ENCODE data around the gene FBXO10. TPM values are rescaled to one million over a fixed set of nuclear protein-coding genes. Genes with fewer than 3 reads are reported as not detected.

The FBXO10 gene, protein sequence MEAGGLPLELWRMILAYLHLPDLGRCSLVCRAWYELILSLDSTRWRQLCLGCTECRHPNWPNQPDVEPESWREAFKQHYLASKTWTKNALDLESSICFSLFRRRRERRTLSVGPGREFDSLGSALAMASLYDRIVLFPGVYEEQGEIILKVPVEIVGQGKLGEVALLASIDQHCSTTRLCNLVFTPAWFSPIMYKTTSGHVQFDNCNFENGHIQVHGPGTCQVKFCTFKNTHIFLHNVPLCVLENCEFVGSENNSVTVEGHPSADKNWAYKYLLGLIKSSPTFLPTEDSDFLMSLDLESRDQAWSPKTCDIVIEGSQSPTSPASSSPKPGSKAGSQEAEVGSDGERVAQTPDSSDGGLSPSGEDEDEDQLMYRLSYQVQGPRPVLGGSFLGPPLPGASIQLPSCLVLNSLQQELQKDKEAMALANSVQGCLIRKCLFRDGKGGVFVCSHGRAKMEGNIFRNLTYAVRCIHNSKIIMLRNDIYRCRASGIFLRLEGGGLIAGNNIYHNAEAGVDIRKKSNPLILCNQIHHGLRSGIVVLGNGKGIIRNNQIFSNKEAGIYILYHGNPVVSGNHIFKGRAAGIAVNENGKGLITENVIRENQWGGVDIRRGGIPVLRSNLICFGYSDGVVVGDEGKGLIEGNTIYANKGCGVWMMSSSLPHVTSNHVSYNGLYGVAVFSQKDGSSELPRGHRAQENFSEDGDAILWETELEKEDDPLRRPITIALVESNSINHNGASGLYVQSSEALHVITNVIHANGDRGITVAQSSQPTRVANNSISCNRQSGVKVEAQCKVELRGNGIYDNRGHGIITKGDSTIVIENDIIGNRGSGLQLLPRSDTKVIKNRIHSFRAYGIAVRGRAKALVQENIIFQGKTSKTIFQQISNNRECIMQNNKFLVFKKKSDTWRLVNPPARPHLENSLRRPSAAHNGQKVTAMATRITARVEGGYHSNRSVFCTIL
- 10 to 100 TPM; 19.5 to 26.6 TPM for total RNA-seq
- 22.5 TPM for polyA plus RNA-seq (2013, experiment 1 of 2)
- 21.2 TPM for polyA plus RNA-seq (2013, experiment 2 of 2)
- long read RNA-seq, experiment 1, partial matches to known transcripts: 1 of 5 reads
- long read RNA-seq, experiment 1, other reads (novel, unspliced or antisense): 4 of 5 reads
- long read RNA-seq, experiment 2, full-length matches to known transcripts: 11 of 26 reads
- long read RNA-seq, experiment 2, partial matches to known transcripts: 6 of 26 reads
- long read RNA-seq, experiment 2, other reads (novel, unspliced or antisense): 9 of 26 reads
- long read RNA-seq, experiment 3, full-length matches to known transcripts: 37 of 77 reads
- long read RNA-seq, experiment 3, partial matches to known transcripts: 28 of 77 reads
- long read RNA-seq, experiment 3, other reads (novel, unspliced or antisense): 12 of 77 reads
- long read RNA-seq, experiment 4: 0 reads

DNA sequence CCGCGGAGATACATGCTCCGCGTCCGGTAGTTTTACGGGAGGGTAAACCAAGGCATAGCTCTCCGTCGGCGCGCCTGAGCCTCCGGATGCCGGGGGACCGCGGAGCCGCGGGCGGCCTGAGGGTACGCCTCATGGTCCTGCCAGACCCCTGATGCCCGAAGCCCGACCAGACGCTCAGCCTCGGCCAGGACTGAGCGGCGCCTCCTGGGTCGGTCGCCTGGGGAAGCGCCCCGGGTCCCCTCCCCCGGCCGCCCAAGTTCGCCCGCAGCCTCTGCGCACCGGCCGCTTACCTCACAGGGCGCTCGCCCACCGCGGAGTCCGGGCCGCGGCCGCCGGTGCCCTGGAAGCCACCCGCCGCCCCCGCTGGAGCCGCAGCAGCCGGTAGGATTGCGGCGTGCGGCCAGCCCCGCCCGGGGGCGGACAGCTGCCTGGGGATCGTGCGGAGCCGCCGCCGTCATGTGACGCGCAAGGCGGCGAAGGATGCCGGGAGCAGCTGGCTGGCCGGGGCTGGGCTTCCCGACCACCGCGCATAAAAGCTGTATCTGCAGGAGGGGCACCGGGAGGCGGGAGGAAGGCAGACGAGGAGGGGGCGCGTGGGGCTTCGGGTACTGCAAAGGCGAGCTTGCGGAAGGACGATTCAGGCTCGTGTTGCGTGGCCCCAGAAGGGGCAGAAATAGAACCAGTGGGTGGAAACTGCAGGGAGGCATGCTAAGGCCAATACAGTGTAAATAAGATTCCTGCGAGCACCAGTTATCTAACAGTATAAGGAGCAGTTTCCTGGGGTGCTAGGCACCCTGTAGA, at the start of gene FBXO10:
Gene FBXO10 (minus strand): TSS at position 460 of the 801 bp plus-strand sequence. CDS start 34,612 bp downstream, outside the sequence.
- no peaks in the 10 kb centered on the region for H3K27me3 ChIP-seq (ENCODE audit: control insufficient read depth, insufficient read depth, low read length, poor library complexity, severe bottlenecking)
- no peaks in the 10 kb centered on the region for H3K27me3 Mint-ChIP-seq (ENCODE audit: insufficient read depth)
- H3K4me1 Mint-ChIP-seq: peaks cover 38% of the 10 kb centered on the region
- H3K36me3 Mint-ChIP-seq (ENCODE audit: low read depth): peaks cover 6% of the 10 kb centered on the region
- peaks cover 10% of the 10 kb centered on the region for H3K4me1 ChIP-seq (ENCODE audit: control insufficient read depth, insufficient read depth, low read length)
- H3K4me3 ChIP-seq (ENCODE audit: low read length): peak within 1 kb of the TSS; percentile 87
- TF ChIP-seq, protein P1, sequence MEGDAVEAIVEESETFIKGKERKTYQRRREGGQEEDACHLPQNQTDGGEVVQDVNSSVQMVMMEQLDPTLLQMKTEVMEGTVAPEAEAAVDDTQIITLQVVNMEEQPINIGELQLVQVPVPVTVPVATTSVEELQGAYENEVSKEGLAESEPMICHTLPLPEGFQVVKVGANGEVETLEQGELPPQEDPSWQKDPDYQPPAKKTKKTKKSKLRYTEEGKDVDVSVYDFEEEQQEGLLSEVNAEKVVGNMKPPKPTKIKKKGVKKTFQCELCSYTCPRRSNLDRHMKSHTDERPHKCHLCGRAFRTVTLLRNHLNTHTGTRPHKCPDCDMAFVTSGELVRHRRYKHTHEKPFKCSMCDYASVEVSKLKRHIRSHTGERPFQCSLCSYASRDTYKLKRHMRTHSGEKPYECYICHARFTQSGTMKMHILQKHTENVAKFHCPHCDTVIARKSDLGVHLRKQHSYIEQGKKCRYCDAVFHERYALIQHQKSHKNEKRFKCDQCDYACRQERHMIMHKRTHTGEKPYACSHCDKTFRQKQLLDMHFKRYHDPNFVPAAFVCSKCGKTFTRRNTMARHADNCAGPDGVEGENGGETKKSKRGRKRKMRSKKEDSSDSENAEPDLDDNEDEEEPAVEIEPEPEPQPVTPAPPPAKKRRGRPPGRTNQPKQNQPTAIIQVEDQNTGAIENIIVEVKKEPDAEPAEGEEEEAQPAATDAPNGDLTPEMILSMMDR (conservative IDR thresholded peaks at IDR 0.05): no peak
- peak within 1 kb of the TSS; percentile 82 for H3K4me3 Mint-ChIP-seq
- peak within 1 kb of the TSS; percentile 98 for H3K27ac Mint-ChIP-seq
- peak; percentile 91 for DNase-seq
- no peaks in the 10 kb centered on the region for H3K9me3 Mint-ChIP-seq
- peaks cover 21% of the 10 kb centered on the region for H3K36me3 ChIP-seq (ENCODE audit: control insufficient read depth, insufficient read depth, low read length)
- peak within 1 kb of the TSS; percentile 56 for H3K9ac ChIP-seq (ENCODE audit: extremely low read depth, low read length, poor library complexity, severe bottlenecking)
- peak within 1 kb of the TSS; percentile 88 for H3K27ac ChIP-seq (ENCODE audit: low read depth, low read length)
- H3K9me3 ChIP-seq (ENCODE audit: control insufficient read depth, low read length): no peaks in the 10 kb centered on the region
- 1 to 3% methylated on average over 26 to 81 of the region's 81 CpGs for WGBS, 2 experiments (ENCODE audit: insufficient coverage in 1 of 2, insufficient read length in 1 of 2)

DNA sequence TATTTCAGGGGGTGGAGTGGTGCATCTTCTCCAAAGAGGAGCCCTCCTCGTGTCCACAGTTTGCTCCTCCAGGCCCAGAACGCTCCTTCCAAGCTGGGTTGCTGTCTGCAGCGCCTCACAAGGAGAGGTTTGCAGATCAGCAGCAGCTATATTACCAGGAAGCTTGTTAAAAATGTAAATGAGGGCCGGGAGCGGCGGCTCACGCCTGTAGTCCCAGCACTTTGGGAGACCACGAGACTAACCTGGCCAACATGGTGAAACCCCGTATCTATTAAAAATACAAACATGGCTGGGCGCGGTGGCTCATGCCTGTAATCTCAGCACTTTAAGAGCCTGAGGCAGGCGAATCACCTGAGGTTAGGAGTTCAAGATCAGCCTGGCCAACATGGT, 49.6 kb upstream of the FBXO10 start:
- TF ChIP-seq, protein P1 (conservative IDR thresholded peaks at IDR 0.05): no peak
- no peaks in the 10 kb centered on the region for H3K27me3 Mint-ChIP-seq (ENCODE audit: insufficient read depth)
- peaks cover 19% of the 10 kb centered on the region for H3K4me1 Mint-ChIP-seq
- H3K27me3 ChIP-seq (ENCODE audit: control insufficient read depth, insufficient read depth, low read length, poor library complexity, severe bottlenecking): no peaks in the 10 kb centered on the region
- H3K36me3 ChIP-seq (ENCODE audit: control insufficient read depth, insufficient read depth, low read length): no peaks in the 10 kb centered on the region
- peaks cover 3% of the 10 kb centered on the region for H3K4me1 ChIP-seq (ENCODE audit: control insufficient read depth, insufficient read depth, low read length)
- H3K36me3 Mint-ChIP-seq (ENCODE audit: low read depth): no peaks in the 10 kb centered on the region
- H3K9me3 ChIP-seq (ENCODE audit: control insufficient read depth, low read length): no peaks in the 10 kb centered on the region
- H3K4me3 ChIP-seq (ENCODE audit: low read length): no peak overlapping the region
- no peaks in the 10 kb centered on the region for H3K9me3 Mint-ChIP-seq
- 87 to 92% methylated on average over 12 of the region's 12 CpGs for WGBS, 2 experiments (ENCODE audit: insufficient coverage in 1 of 2, insufficient read length in 1 of 2)
- no peak for DNase-seq
- H3K27ac Mint-ChIP-seq: no peak overlapping the region
- H3K4me3 Mint-ChIP-seq: no peak overlapping the region
- H3K9ac ChIP-seq (ENCODE audit: extremely low read depth, low read length, poor library complexity, severe bottlenecking): no peak overlapping the region
- H3K27ac ChIP-seq (ENCODE audit: low read depth, low read length): no peak overlapping the region

Measured in endodermal cell (in vitro differentiated cells).